ENCODE measurements around the gene FBLN7. TPM values are rescaled to one million over a fixed set of nuclear protein-coding genes. Genes with fewer than 3 reads are reported as not detected.
"Not testable (repeated sequence)": the region's sequence is repeated elsewhere in the genome, so short reads cannot be mapped to it uniquely, and the experiment has no call there.

The FBLN7 gene
- total RNA-seq, result 16.7 and 17.0 TPM in 2 replicates

- Mint-ChIP-seq H3K9me3 (no peaks in the 10 kb centered on the region), H3K27me3 (ENCODE audit: low read depth) (peaks cover 27% of the 10 kb centered on the region), H3K27ac (no peak within 1 kb of the TSS), H3K4me3 (ENCODE audit: low read depth) (peak within 1 kb of the TSS; percentile 74), H3K4me1 (ENCODE audit: low read depth) (peaks cover 3% of the 10 kb centered on the region), H3K36me3 (ENCODE audit: low read depth) (no peaks in the 10 kb centered on the region)
- intact Hi-C loops (cut with micrococcal nuclease), result no loop called here
- DNase-seq (ENCODE audit: low spot score), result no peak
These were observed at the start of gene FBLN7 for GRCh38 chr2:112138159-112139032. Gene FBLN7, plus strand, starts transcription at chr2:112138385. Its CDS starts 271 bp downstream, at chr2:112138656.

- Mint-ChIP-seq H3K27me3 (ENCODE audit: low read depth) (no peaks in the 10 kb centered on the region), H3K4me3 (ENCODE audit: low read depth) (no peak overlapping the region), H3K4me1 (ENCODE audit: low read depth) (peaks cover 12% of the 10 kb centered on the region), H3K9me3 (no peaks in the 10 kb centered on the region), H3K27ac (no peak overlapping the region), H3K36me3 (ENCODE audit: low read depth) (peaks cover 66% of the 10 kb centered on the region)
- intact Hi-C loops (cut with micrococcal nuclease), result no loop called here
- DNase-seq (ENCODE audit: low spot score), result no peak
These were observed 48.8 kb upstream of the FBLN7 start for GRCh38 chr2:112089375-112089774.

- H3K4me1 Mint-ChIP-seq (ENCODE audit: low read depth), result peaks cover 14% of the 10 kb centered on the region
- H3K9me3 Mint-ChIP-seq, result no peaks in the 10 kb centered on the region
- no peak overlapping the region for H3K27ac Mint-ChIP-seq
- no peaks in the 10 kb centered on the region for H3K27me3 Mint-ChIP-seq (ENCODE audit: low read depth)
- intact Hi-C loops (cut with micrococcal nuclease), result no loop called here
- H3K4me3 Mint-ChIP-seq (ENCODE audit: low read depth), result no peak overlapping the region
- peaks cover 52% of the 10 kb centered on the region for H3K36me3 Mint-ChIP-seq (ENCODE audit: low read depth)
- no peak for DNase-seq (ENCODE audit: low spot score)
These were observed 45.7 kb upstream of the FBLN7 start for GRCh38 chr2:112092286-112093041.

GRCh38 chr2:112093216-112093615, 45.0 kb upstream of the FBLN7 start:
- no peak overlapping the region for H3K27ac Mint-ChIP-seq
- intact Hi-C loops (cut with micrococcal nuclease), result no loop called here

GRCh38 chr2:112095681-112096080, 42.5 kb upstream of the FBLN7 start:
- Mint-ChIP-seq H3K9me3 (no peaks in the 10 kb centered on the region), H3K4me3 (ENCODE audit: low read depth) (no peak overlapping the region), H3K4me1 (ENCODE audit: low read depth) (peaks cover 14% of the 10 kb centered on the region), H3K27ac (no peak overlapping the region), H3K27me3 (ENCODE audit: low read depth) (no peaks in the 10 kb centered on the region), H3K36me3 (ENCODE audit: low read depth) (peaks cover 48% of the 10 kb centered on the region)
- no peak for DNase-seq (ENCODE audit: low spot score)
- intact Hi-C loops (cut with micrococcal nuclease), result no loop called here

More at GRCh38 chr2:112093216-112093615, 45.0 kb upstream of the FBLN7 start:
- Mint-ChIP-seq H3K27me3 (ENCODE audit: low read depth) (no peaks in the 10 kb centered on the region), H3K36me3 (ENCODE audit: low read depth) (peaks cover 52% of the 10 kb centered on the region), H3K4me3 (ENCODE audit: low read depth) (no peak overlapping the region), H3K4me1 (ENCODE audit: low read depth) (peaks cover 14% of the 10 kb centered on the region), H3K9me3 (no peaks in the 10 kb centered on the region)
- DNase-seq (ENCODE audit: low spot score), result no peak

- H3K27ac Mint-ChIP-seq, result no peak overlapping the region
- H3K27me3 Mint-ChIP-seq (ENCODE audit: low read depth), result no peaks in the 10 kb centered on the region
- H3K4me1 Mint-ChIP-seq (ENCODE audit: low read depth), result peaks cover 14% of the 10 kb centered on the region
- H3K4me3 Mint-ChIP-seq (ENCODE audit: low read depth), result no peak overlapping the region
- peaks cover 44% of the 10 kb centered on the region for H3K36me3 Mint-ChIP-seq (ENCODE audit: low read depth)
- H3K9me3 Mint-ChIP-seq, result no peaks in the 10 kb centered on the region
- no peak for DNase-seq (ENCODE audit: low spot score)
- intact Hi-C loops (cut with micrococcal nuclease), result no loop called here
These were observed 42.1 kb upstream of the FBLN7 start for GRCh38 chr2:112096098-112096497.

- intact Hi-C loops (cut with micrococcal nuclease), result no loop called here
- peaks cover 6% of the 10 kb centered on the region for H3K4me1 Mint-ChIP-seq (ENCODE audit: low read depth)
- peaks cover 82% of the 10 kb centered on the region for H3K36me3 Mint-ChIP-seq (ENCODE audit: low read depth)
- H3K27me3 Mint-ChIP-seq (ENCODE audit: low read depth), result no peaks in the 10 kb centered on the region
- H3K4me3 Mint-ChIP-seq (ENCODE audit: low read depth), result no peak overlapping the region
- H3K27ac Mint-ChIP-seq, result peak overlapping the region; percentile 51
- DNase-seq (ENCODE audit: low spot score), result no peak
- H3K9me3 Mint-ChIP-seq, result peaks cover 46% of the 10 kb centered on the region
These were observed 29.9 kb upstream of the FBLN7 start for GRCh38 chr2:112108178-112108832.

- Mint-ChIP-seq H3K4me1 (ENCODE audit: low read depth) (peaks cover 5% of the 10 kb centered on the region), H3K36me3 (ENCODE audit: low read depth) (peaks cover 74% of the 10 kb centered on the region), H3K27me3 (ENCODE audit: low read depth) (no peaks in the 10 kb centered on the region), H3K4me3 (ENCODE audit: low read depth) (no peak overlapping the region), H3K27ac (no peak overlapping the region), H3K9me3 (peaks cover 46% of the 10 kb centered on the region)
- intact Hi-C loops (cut with micrococcal nuclease), result no loop called here
- no peak for DNase-seq (ENCODE audit: low spot score)
These were observed 28.9 kb upstream of the FBLN7 start for GRCh38 chr2:112109278-112109677.

GRCh38 chr2:112110966-112111365, 27.2 kb upstream of the FBLN7 start:
- no peak for DNase-seq (ENCODE audit: low spot score)
- intact Hi-C loops (cut with micrococcal nuclease), result no loop called here
- Mint-ChIP-seq H3K4me1 (ENCODE audit: low read depth) (peaks cover 5% of the 10 kb centered on the region), H3K9me3 (peaks cover 46% of the 10 kb centered on the region), H3K27ac (no peak overlapping the region), H3K4me3 (ENCODE audit: low read depth) (no peak overlapping the region), H3K27me3 (ENCODE audit: low read depth) (no peaks in the 10 kb centered on the region), H3K36me3 (ENCODE audit: low read depth) (peaks cover 70% of the 10 kb centered on the region)

- H3K27me3 Mint-ChIP-seq (ENCODE audit: low read depth); H3K4me3 Mint-ChIP-seq (ENCODE audit: low read depth); intact Hi-C loops (cut with micrococcal nuclease); DNase-seq (ENCODE audit: low spot score); H3K4me1 Mint-ChIP-seq (ENCODE audit: low read depth); H3K27ac Mint-ChIP-seq: not testable (repeated sequence)
- Mint-ChIP-seq H3K36me3 (ENCODE audit: low read depth) (peaks cover 60% of the 10 kb centered on the region), H3K9me3 (peaks cover 45% of the 10 kb centered on the region)
These were observed 24.8 kb upstream of the FBLN7 start for GRCh38 chr2:112113354-112113753.

GRCh38 chr2:112118148-112118547, 20.0 kb upstream of the FBLN7 start:
- H3K27me3 Mint-ChIP-seq (ENCODE audit: low read depth), result no peaks in the 10 kb centered on the region
- H3K36me3 Mint-ChIP-seq (ENCODE audit: low read depth), result peaks cover 21% of the 10 kb centered on the region
- intact Hi-C loops (cut with micrococcal nuclease), result no loop called here
- no peak for DNase-seq (ENCODE audit: low spot score)
- H3K4me1 Mint-ChIP-seq (ENCODE audit: low read depth), result peaks cover 3% of the 10 kb centered on the region
- H3K4me3 Mint-ChIP-seq (ENCODE audit: low read depth), result no peak overlapping the region
- no peak overlapping the region for H3K27ac Mint-ChIP-seq
- peaks cover 1% of the 10 kb centered on the region for H3K9me3 Mint-ChIP-seq

- Mint-ChIP-seq H3K4me3 (ENCODE audit: low read depth) (no peak overlapping the region), H3K36me3 (ENCODE audit: low read depth) (peaks cover 14% of the 10 kb centered on the region), H3K4me1 (ENCODE audit: low read depth) (peaks cover 6% of the 10 kb centered on the region), H3K9me3 (peaks cover 7% of the 10 kb centered on the region), H3K27ac (no peak overlapping the region), H3K27me3 (ENCODE audit: low read depth) (no peaks in the 10 kb centered on the region)
- no peak for DNase-seq (ENCODE audit: low spot score)
- intact Hi-C loops (cut with micrococcal nuclease), result loop anchor here (1.0 kb wide), 1 partner anchor 138 kb away; no protein-coding TSS in a partner anchor
These were observed 16.4 kb upstream of the FBLN7 start for GRCh38 chr2:112121682-112122254.

All from activated T-helper 2 cell treated with anti-CD3 and anti-CD28 coated beads, Interferon-gamma antibody, Interleukin-2, Interleukin-4, amounts not matched to agents 10 μg/mL and 5 μg/mL and 100 μg/mL, durations not matched to agents 14 hours and 24 hours and 36 hours (primary cell).